Neural crest cell (in vitro differentiated cells): ENCODE data around the gene OR2G2. TPM values are rescaled to one million over a fixed set of nuclear protein-coding genes. Genes with fewer than 3 reads are reported as not detected.

ENCODE experiments used
- DNase-seq: peaks from one replicate; pipeline ENCODE4 v3.0.0; 2021; ENCODE audit warnings: low read depth, mixed read lengths, low spot score
- H3K27ac Mint-ChIP-seq: one replicate; pipeline ENCODE4 v1.8.0; 2021; ENCODE audit warnings: mild to moderate bottlenecking, mixed read lengths; ENCODE audit not compliant: unreplicated experiment
- H3K27me3 Mint-ChIP-seq: 2 replicates; pipeline ENCODE4 v1.8.0; 2021; ENCODE audit warnings: low read depth, mild to moderate bottlenecking, mixed read lengths
- H3K36me3 Mint-ChIP-seq: 2 replicates; pipeline ENCODE4 v1.8.0; 2021; ENCODE audit warnings: low read depth, mild to moderate bottlenecking, mixed read lengths
- H3K4me1 Mint-ChIP-seq: 2 replicates; pipeline ENCODE4 v1.8.0; 2021; ENCODE audit warnings: mixed read lengths
- H3K4me3 Mint-ChIP-seq: one replicate; pipeline ENCODE4 v1.8.0; 2021; ENCODE audit warnings: mild to moderate bottlenecking, mixed read lengths
- H3K9me3 Mint-ChIP-seq: 2 replicates; pipeline ENCODE4 v1.8.0; 2021; ENCODE audit warnings: mixed read lengths
- total RNA-seq: library from RNA; stranded (reverse); gene quantifications from 2 replicates; pipeline ENCODE4 v1.2.1, GENCODE V29; 2021
- TF ChIP-seq, protein P1 (sequence below): fragments of 200-600 bp; sonication (generic); conservative IDR thresholded peaks from 2 replicates; pipeline ENCODE4 v1.5.0; 2021; ENCODE audit warnings: antibody characterized with exemption, mild to moderate bottlenecking

OR2G2 gene
- total RNA-seq, 1 donor from 2014 or later, result not detected

DNA sequence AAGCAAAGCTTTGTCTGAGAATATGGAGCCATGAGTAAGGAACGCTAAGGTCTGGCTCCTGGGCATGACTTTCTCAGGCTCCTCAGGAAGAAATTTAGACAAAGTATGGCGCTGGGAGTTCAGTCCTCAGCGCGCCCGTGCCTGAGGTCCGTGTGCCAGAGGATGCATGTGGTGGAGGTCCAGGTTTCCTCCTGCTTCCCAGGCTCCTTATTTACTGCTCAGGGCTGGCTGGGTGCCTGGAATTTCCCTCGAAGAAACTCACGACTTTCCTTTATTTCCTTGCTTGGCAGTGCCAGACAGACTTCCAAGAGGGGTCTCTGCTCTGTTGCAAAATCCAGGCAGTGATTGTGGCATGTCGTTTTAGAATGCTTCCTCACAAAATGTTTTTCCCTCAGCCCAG, 26.0 kb upstream of the OR2G2 start:
- no peak overlapping the region for H3K4me3 Mint-ChIP-seq
- no peaks in the 10 kb centered on the region for H3K4me1 Mint-ChIP-seq
- no peak overlapping the region for H3K27ac Mint-ChIP-seq
- H3K27me3 Mint-ChIP-seq, result no peaks in the 10 kb centered on the region
- H3K36me3 Mint-ChIP-seq, result no peaks in the 10 kb centered on the region
- TF ChIP-seq, protein P1, sequence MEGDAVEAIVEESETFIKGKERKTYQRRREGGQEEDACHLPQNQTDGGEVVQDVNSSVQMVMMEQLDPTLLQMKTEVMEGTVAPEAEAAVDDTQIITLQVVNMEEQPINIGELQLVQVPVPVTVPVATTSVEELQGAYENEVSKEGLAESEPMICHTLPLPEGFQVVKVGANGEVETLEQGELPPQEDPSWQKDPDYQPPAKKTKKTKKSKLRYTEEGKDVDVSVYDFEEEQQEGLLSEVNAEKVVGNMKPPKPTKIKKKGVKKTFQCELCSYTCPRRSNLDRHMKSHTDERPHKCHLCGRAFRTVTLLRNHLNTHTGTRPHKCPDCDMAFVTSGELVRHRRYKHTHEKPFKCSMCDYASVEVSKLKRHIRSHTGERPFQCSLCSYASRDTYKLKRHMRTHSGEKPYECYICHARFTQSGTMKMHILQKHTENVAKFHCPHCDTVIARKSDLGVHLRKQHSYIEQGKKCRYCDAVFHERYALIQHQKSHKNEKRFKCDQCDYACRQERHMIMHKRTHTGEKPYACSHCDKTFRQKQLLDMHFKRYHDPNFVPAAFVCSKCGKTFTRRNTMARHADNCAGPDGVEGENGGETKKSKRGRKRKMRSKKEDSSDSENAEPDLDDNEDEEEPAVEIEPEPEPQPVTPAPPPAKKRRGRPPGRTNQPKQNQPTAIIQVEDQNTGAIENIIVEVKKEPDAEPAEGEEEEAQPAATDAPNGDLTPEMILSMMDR, result no peak
- no peak for DNase-seq
- no peaks in the 10 kb centered on the region for H3K9me3 Mint-ChIP-seq

DNA sequence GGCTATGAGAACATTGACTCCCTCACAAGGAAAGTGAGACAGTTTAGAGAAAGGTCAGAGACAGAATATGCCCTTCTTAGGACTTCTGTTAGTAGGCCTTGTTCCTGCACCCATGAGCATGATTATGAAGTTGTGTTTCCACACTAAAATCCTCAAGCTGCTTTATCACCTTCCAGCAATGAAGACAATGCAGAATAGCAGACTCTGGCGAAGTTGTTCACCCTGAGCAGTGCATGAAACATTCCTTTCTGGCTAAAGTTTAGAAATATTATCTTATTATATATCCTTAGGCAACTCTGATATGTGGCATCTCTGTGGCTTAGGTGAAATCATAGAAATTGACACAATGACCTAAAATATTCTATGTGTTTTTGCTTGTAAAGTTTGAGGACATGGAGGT, 13.9 kb upstream of the OR2G2 start:
- H3K4me1 Mint-ChIP-seq, result no peaks in the 10 kb centered on the region
- TF ChIP-seq, protein P1, result no peak
- no peak for DNase-seq
- no peak overlapping the region for H3K4me3 Mint-ChIP-seq
- peaks cover 13% of the 10 kb centered on the region for H3K9me3 Mint-ChIP-seq
- H3K27ac Mint-ChIP-seq, result no peak overlapping the region
- H3K27me3 Mint-ChIP-seq, result no peaks in the 10 kb centered on the region
- peaks cover 8% of the 10 kb centered on the region for H3K36me3 Mint-ChIP-seq

DNA sequence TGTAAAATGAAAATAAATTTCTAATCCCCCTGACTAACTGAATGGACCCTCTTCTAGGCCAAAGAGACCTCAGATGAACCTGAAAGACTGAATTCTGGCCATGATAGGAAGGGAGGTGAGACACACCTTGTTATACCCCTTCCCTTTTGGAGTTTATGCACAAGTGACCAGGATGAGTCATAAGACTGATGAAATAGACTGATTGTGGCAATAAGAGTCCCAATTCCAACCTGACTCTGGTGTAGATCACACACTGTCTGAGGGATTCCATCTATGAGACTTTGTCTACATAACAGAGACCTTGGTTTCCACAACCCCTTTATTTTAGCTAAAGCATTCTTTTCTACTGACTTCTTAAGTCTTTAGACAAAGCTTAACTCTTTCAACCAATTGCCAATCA, 13.5 kb upstream of the OR2G2 start:
- H3K36me3 Mint-ChIP-seq, result peaks cover 8% of the 10 kb centered on the region
- no peak overlapping the region for H3K4me3 Mint-ChIP-seq
- H3K9me3 Mint-ChIP-seq, result peaks cover 13% of the 10 kb centered on the region
- no peaks in the 10 kb centered on the region for H3K4me1 Mint-ChIP-seq
- H3K27ac Mint-ChIP-seq, result no peak overlapping the region
- no peak for DNase-seq
- TF ChIP-seq, protein P1, result no peak
- no peaks in the 10 kb centered on the region for H3K27me3 Mint-ChIP-seq

DNA sequence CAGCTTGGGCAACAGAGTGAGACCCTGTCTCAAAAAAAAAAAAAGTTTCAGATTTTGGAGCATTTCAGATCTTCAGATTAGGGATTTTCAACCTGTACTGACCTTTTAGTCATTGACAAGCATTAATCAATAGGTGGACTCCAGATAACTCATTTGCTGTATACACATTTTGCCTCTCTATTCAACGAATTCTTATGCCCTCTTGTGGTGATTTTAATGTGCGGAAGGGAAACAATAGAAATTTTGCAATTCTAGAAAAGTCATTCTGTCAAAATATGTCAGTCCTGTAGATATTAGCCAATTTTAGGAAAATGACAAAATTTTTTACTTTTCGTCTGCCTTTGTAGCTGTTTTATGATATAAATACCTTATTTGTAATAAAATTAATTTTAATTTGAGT, 11.6 kb upstream of the OR2G2 start:
- Mint-ChIP-seq H3K27ac (no peak overlapping the region), H3K27me3 (peaks cover under 1% of the 10 kb centered on the region), H3K4me3 (no peak overlapping the region), H3K4me1 (no peaks in the 10 kb centered on the region), H3K36me3 (no peaks in the 10 kb centered on the region), H3K9me3 (peaks cover 7% of the 10 kb centered on the region)
- TF ChIP-seq, protein P1, result peak; percentile 61
- no peak for DNase-seq

DNA sequence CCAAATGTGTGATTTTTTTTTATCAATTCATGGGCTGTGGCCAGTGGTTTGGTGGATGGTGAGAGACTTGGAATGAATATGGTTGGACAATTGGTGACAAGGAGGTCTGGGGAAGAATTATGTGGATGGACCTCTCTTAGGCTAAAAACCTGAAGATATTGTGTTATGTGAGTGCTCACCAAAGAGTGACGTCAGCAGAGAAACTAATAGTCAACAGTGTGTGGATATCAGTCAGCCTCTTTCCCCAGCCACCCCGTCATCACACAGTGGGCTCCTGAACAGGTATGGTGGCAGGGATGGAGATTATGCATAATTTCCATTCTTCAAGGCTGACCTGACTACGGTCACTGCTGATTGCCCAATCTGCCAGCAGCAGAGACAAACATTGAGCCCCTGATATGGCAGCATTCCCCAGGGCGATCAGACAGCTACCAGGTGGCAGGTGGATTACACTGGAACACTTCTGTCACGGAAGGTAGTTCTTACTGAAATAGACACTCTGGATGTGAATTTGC, 9.2 kb upstream of the OR2G2 start:
- no peaks in the 10 kb centered on the region for H3K36me3 Mint-ChIP-seq
- TF ChIP-seq, protein P1, result no peak
- peaks cover 12% of the 10 kb centered on the region for H3K27me3 Mint-ChIP-seq
- no peaks in the 10 kb centered on the region for H3K4me1 Mint-ChIP-seq
- no peak overlapping the region for H3K4me3 Mint-ChIP-seq
- no peak for DNase-seq
- H3K27ac Mint-ChIP-seq, result no peak overlapping the region
- H3K9me3 Mint-ChIP-seq, result peaks cover 7% of the 10 kb centered on the region

DNA sequence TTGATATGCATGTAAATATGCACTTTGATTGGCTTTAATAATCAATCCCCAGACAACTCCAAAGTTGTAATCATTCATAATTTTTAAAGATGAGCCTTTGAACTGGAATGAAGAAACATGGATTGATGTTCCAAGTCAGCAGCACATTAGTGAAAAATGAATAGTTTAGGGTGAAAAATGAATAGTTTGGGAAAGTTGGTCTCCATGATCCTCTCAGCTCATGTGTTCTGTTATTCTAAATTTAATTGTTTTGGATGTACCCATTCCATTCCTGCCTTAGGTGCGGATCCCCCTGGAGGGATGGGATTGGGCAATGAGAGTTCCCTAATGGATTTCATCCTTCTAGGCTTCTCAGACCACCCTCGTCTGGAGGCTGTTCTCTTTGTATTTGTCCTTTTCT, 17.1 kb downstream of the OR2G2 start, which contains the start of gene OR2G3:
OR2G3 (plus strand) TSS at position 301 of the 400 bp plus-strand sequence; CDS start at position 301, 0 bp downstream.
- Mint-ChIP-seq H3K9me3 (peaks cover 10% of the 10 kb centered on the region), H3K4me1 (no peaks in the 10 kb centered on the region), H3K27me3 (peaks cover 11% of the 10 kb centered on the region), H3K36me3 (no peaks in the 10 kb centered on the region), H3K27ac (no peak within 1 kb of the TSS), H3K4me3 (no peak within 1 kb of the TSS)
- DNase-seq, result no peak
- TF ChIP-seq, protein P1, result no peak
